ENCODE data around the gene YEATS4. TPM values are rescaled to one million over a fixed set of nuclear protein-coding genes. Genes with fewer than 3 reads are reported as not detected.

YEATS4 gene
- total and polyA plus RNA-seq, 9 of the 15 experiments (the other 6 are each of a cell fraction or from before 2014, with no cell fraction given), result 25.9 to 92.2 (median 49.2) TPM

DNA sequence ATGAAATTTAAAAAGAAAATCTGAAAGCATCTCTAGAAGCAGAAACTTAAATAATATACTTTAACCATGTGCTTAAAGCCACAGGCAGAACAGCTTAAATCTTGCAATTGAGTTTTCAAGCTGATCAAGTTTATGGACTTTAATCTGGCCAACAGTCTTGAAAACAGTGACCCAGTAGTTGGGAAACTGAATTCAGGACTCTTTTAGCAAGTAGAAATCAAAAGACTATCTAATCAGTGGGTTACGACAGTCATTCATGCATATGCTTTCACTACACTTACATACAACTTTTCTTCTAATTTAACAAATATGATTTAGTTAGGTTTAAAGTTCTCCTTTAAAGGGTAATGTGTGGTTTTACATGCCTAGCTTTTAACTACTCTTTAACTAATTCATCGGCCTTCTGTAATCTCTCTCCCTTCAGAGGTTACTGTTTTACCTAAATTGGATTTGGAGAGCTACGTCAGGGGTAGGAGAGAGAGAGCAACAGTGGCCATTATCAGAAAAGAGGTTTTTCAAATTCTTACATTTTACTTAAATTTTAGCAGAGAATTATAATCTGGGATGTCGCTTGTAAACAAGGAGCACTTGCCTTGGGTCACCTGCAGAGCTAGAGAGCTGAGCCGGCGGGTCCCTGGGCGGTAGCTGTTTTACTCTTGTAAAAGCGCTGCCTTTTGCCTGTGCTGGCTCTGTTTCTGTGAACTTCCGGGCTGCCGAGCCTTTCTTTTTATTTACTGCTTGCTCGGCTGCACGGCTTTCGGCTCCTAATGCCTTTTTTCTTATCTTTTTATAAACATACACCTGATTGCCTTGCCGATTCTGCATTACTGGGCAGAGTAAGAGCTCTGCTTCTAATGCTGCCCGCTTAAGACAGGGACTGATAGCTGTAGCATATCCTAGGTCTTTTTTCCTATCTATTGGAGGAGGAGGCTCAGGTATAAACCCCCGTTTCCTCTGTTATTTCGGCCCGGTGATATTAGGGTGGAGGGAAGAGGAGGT is 28.8 kb upstream of the YEATS4 start (continued):
- no peak for TF ChIP-seq ZBTB26 (CRISPR knock-in tag; IDR thresholded peaks at IDR 0.05)
- TF ChIP-seq SOX6 (IDR thresholded peaks at IDR 0.05), result no peak
- TF ChIP-seq SRF (CRISPR knock-in tag; IDR thresholded peaks at IDR 0.05), result peak in 1 of 2 experiments; percentile 15; a peak in 1 of 4 replicates
- peak; percentile 61 for TF ChIP-seq L3MBTL2 (IDR thresholded peaks at IDR 0.05)
- TF ChIP-seq COPS2 (conservative IDR thresholded peaks at IDR 0.05), result no peak
- TF ChIP-seq BHLHE40 (IDR thresholded peaks at IDR 0.05; ENCODE audit: low read length), result 0 out of 2 replicates have a peak, but pooled peaks have one; percentile 8
- no peak for TF ChIP-seq GABPB2 (CRISPR knock-in tag; conservative IDR thresholded peaks at IDR 0.05)
- TF ChIP-seq NR3C1 (CRISPR knock-in tag; IDR thresholded peaks at IDR 0.05), result no peak
- TF ChIP-seq, protein P1, sequence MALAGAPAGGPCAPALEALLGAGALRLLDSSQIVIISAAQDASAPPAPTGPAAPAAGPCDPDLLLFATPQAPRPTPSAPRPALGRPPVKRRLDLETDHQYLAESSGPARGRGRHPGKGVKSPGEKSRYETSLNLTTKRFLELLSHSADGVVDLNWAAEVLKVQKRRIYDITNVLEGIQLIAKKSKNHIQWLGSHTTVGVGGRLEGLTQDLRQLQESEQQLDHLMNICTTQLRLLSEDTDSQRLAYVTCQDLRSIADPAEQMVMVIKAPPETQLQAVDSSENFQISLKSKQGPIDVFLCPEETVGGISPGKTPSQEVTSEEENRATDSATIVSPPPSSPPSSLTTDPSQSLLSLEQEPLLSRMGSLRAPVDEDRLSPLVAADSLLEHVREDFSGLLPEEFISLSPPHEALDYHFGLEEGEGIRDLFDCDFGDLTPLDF (CRISPR knock-in tag; IDR thresholded peaks at IDR 0.05), result no peak
- TF ChIP-seq KLF10 (CRISPR knock-in tag; IDR thresholded peaks at IDR 0.05), result no peak
- no peak for TF ChIP-seq ZNF347 (CRISPR knock-in tag; IDR thresholded peaks at IDR 0.05; ENCODE audit: low read depth)
- TF ChIP-seq ZNF507 (tag; conservative IDR thresholded peaks at IDR 0.05), result no peak
- no peak for TF ChIP-seq GABPB1 (CRISPR knock-in tag; IDR thresholded peaks at IDR 0.05)
- no peak for TF ChIP-seq TGIF2 (CRISPR knock-in tag; IDR thresholded peaks at IDR 0.05)
- TF ChIP-seq, protein P2, sequence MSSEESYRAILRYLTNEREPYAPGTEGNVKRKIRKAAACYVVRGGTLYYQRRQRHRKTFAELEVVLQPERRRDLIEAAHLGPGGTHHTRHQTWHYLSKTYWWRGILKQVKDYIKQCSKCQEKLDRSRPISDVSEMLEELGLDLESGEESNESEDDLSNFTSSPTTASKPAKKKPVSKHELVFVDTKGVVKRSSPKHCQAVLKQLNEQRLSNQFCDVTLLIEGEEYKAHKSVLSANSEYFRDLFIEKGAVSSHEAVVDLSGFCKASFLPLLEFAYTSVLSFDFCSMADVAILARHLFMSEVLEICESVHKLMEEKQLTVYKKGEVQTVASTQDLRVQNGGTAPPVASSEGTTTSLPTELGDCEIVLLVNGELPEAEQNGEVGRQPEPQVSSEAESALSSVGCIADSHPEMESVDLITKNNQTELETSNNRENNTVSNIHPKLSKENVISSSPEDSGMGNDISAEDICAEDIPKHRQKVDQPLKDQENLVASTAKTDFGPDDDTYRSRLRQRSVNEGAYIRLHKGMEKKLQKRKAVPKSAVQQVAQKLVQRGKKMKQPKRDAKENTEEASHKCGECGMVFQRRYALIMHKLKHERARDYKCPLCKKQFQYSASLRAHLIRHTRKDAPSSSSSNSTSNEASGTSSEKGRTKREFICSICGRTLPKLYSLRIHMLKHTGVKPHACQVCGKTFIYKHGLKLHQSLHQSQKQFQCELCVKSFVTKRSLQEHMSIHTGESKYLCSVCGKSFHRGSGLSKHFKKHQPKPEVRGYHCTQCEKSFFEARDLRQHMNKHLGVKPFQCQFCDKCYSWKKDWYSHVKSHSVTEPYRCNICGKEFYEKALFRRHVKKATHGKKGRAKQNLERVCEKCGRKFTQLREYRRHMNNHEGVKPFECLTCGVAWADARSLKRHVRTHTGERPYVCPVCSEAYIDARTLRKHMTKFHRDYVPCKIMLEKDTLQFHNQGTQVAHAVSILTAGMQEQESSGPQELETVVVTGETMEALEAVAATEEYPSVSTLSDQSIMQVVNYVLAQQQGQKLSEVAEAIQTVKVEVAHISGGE (CRISPR knock-in tag; IDR thresholded peaks at IDR 0.05), result 0 out of 6 replicates have a peak, but pooled peaks of 1 of the 3 experiments have one; percentile 50
